LNCaP clone FGC (cell line): ENCODE results near the gene MEN1.

Experiments
- DNase-seq: peaks from one replicate; pipeline ENCODE4 v3.0.0-alpha.2; 2011; ENCODE audit warnings: low read depth
- H3K4me3 ChIP-seq: 2 replicates; pipeline ENCODE4 v1.5.1; 2011; ENCODE audit warnings: mild to moderate bottlenecking, low read depth, low read length, control low read depth
- TF ChIP-seq, protein P1 (sequence below): IDR thresholded peaks from 2 replicates; pipeline ENCODE4 v1.5.1; 2012; ENCODE audit warnings: mild to moderate bottlenecking; ENCODE audit not compliant: control insufficient read depth, insufficient read depth; ENCODE audit errors: extremely low read depth

MEN1 gene

DNA sequence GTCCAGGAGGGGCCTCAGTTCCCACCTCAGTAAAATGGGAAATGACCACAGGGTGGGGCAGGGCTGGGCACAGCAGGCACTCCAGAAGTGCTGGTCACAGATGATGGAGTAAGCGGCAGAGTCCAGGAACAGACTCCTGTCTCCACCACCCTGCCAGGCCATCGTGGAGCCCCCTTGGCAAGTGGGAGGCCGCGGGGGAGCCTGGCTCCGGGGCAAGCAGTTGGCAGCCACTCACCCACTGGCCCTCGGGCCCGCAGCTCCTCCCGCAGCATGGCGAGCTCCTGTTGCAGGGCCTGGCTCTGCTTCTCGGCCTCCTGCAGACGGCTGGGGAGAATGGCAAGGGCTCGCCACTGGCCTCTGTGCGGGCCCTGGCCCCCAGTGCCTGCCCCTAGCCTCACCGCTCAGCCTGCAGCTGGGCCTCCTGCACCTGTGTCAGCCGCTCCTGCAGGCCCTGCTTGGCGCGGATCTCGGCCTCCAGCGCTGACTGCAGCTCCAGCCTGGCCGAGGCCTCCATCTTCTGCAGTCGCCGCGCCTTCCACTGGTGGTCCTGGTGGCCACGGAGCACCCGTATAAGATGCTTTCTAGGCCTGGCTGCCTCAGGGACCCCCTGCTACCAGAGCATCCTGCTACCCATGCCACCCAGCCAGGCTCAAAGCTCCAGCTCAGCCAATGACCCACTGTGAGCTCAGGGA lies 23.8 kb upstream of the MEN1 start:
- no peak overlapping the region for H3K4me3 ChIP-seq
- no peak for DNase-seq
- TF ChIP-seq, protein P1, sequence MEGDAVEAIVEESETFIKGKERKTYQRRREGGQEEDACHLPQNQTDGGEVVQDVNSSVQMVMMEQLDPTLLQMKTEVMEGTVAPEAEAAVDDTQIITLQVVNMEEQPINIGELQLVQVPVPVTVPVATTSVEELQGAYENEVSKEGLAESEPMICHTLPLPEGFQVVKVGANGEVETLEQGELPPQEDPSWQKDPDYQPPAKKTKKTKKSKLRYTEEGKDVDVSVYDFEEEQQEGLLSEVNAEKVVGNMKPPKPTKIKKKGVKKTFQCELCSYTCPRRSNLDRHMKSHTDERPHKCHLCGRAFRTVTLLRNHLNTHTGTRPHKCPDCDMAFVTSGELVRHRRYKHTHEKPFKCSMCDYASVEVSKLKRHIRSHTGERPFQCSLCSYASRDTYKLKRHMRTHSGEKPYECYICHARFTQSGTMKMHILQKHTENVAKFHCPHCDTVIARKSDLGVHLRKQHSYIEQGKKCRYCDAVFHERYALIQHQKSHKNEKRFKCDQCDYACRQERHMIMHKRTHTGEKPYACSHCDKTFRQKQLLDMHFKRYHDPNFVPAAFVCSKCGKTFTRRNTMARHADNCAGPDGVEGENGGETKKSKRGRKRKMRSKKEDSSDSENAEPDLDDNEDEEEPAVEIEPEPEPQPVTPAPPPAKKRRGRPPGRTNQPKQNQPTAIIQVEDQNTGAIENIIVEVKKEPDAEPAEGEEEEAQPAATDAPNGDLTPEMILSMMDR, result no peak

DNA sequence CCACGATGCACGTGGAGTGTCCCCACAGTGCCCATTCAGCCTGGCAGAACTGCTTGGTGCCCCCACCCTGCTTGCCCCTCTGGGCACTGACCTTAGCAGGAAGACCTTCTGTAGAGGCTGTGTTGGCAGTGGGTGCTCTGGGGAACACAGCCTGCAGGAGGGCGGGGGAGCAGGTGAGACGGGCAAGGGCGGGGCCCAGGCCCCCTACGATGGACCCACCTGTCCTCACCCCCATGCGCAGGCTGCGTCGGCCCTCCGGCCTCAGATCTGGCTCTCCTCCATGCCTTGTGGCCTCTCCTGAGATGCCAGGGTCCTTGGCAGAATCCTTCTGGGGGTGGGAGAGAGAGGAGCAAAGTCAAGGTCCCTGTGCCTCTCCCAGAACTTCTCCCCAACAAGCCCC lies 23.2 kb upstream of the MEN1 start:
- DNase-seq, result no peak
- TF ChIP-seq, protein P1, result no peak

DNA sequence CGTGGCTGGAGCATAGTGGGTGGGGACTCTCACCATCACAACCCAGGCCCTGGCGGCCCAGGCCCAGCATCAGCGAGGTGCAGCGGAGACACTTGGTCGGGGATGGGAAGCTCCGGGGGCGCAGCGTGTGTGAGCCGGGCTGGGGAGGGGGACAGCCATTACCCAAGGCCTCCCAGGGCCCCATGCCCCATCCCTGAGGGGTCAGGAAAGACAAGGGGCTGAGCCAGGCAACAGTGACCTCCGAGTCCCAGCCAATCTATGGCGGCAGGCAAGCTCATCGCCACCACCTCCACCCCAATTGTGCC lies 22.8 kb upstream of the MEN1 start:
- DNase-seq, result no peak
- TF ChIP-seq, protein P1, result no peak

More for the DNA sequence above, 23.2 kb upstream of the MEN1 start:
- H3K4me3 ChIP-seq, result no peak overlapping the region

DNA sequence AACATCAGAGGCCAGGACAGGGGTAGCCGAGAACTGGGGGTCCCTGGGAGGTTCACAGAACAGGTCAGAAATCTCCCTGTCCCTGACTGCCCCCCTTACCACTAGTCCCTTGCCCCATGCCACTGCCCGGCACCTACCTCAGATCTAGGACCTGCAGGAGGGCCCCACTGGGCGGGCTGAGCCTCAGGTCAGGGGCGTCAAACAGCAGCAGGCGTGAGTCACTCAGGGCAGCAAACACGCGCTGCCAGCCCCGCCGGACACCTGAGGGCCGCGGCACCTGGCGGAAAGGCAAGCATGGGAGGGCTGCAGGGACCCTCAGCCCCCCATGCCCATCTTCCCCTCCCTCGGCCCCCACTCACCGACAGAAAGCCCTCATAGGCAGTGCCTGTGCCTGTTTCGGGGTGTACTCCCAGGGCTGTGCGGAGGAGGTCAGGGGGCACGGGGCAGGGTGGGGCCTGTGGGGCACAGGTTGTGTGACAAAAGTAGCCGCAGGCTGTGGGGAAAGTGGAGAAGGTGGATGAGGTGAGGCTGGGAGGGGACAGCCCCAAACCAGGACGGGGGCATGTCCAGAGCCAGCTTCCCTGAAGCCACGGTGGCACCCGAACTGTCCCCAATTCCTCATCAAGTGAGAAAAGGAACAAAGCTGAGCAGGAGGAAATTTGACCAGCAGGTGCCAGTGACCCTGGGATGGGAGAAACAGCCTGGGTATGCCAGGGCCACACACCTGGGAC lies 22.3 kb upstream of the MEN1 start:
- no peak for DNase-seq
- H3K4me3 ChIP-seq, result no peak overlapping the region
- TF ChIP-seq, protein P1, result no peak

More for the DNA sequence above, 22.8 kb upstream of the MEN1 start:
- H3K4me3 ChIP-seq, result no peak overlapping the region

DNA sequence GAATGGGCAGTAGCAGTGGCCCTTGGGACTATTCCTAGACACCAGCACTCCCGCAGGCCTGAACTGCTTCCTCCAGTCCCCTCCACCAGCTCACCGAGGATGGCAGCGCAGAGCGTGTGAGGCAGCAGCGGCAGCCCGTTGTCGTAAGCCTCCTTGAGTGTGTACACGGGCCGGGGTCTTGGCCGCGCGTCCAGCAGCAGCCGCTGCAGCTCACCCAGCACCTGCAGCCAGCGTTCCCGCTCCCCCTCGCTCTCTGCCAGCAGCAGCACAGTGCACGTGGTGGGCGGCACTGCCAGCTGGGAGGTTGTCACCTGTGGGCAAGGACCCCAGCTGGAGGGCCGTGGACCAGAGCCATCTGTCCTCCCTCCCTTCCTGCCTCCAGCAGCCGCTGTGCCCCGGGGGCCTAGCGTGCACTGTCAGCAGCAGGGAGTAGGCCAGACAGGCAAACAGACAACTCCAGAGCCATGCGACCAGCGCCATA lies 21.1 kb upstream of the MEN1 start:
- TF ChIP-seq, protein P1, result no peak
- no peak overlapping the region for H3K4me3 ChIP-seq
- no peak for DNase-seq

DNA sequence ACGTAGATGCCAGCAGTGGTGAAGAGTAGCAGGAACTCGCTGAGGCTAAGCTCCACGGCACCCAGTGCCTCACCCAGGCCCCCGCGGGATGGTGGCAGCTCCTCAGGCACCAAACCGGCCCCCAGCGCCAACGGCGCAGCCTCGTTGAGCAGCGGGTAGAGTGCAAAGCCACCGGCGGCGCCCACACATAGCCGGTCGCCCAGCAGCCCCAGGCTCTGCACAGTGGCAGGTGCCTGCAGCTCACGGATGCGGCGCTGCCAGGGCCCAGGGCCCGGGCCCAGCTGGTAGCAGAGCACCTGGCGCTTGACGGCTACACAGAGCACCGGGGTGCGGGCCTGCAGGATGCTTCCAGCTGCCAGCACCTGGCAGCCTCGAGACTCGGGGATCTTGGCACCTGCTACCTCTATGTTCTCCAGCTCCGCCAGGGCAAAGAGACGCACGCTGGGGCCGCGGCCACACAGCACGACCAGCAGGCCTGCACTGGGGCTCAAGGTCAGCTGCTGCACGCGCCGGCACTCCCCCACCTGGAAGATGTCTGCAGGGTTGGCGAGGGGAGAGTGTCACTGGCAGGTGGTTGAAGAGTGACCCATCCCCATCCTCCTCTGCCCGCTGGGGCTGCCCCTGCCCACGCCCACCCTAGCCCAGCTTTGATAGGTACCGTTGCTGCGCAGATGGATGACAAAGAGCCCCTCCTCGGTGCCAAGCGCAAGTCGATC lies 19.3 kb upstream of the MEN1 start:
- TF ChIP-seq, protein P1, result no peak
- DNase-seq, result no peak
- no peak overlapping the region for H3K4me3 ChIP-seq

- TF ChIP-seq, protein P1, result no peak
- no peak for DNase-seq
- no peak overlapping the region for H3K4me3 ChIP-seq
Observed at GRCh38 chr11:64827451-64827839, 17.1 kb upstream of the MEN1 start.
